HCEC 1CT (cell line): ENCODE measurements around the gene ELFN2.
"Not testable (repeated sequence)": the region's sequence is repeated elsewhere in the genome, so short reads cannot be mapped to it uniquely, and the experiment has no call there.

ENCODE experiments used
- DNase-seq: peaks from one replicate; pipeline ENCODE4 v3.0.0-alpha.2; 2017

The ELFN2 gene

DNA sequence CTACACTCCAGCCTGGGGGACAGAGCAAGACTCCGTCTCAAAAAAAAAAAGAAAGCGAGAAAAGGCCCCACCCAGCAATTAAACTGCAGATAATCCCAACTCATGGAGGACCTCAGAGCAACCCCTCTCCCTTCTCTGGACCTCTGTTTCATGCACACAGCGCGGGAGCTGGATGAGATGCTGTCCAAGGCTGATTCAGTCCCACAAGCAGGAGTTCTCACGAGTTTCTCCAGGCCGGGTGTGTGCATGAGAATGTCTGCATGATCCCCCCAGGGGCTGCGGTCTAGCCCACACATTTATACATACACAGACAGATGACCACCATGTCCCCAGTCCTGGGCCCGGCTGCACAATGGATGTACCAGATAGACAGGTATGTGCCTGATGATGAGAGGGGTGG is 19.4 kb downstream of the ELFN2 start:
- no peak for DNase-seq

- no peak for DNase-seq
Observed at GRCh38 chr22:37406441-37407235, 20.6 kb downstream of the ELFN2 start.

GRCh38 chr22:37404091-37404490 is 23.2 kb downstream of the ELFN2 start:
- DNase-seq, result no peak

- no peak for DNase-seq
Observed at GRCh38 chr22:37403267-37403960, 23.9 kb downstream of the ELFN2 start.

- no peak for DNase-seq
Observed at GRCh38 chr22:37402184-37402506, 25.1 kb downstream of the ELFN2 start.

DNA sequence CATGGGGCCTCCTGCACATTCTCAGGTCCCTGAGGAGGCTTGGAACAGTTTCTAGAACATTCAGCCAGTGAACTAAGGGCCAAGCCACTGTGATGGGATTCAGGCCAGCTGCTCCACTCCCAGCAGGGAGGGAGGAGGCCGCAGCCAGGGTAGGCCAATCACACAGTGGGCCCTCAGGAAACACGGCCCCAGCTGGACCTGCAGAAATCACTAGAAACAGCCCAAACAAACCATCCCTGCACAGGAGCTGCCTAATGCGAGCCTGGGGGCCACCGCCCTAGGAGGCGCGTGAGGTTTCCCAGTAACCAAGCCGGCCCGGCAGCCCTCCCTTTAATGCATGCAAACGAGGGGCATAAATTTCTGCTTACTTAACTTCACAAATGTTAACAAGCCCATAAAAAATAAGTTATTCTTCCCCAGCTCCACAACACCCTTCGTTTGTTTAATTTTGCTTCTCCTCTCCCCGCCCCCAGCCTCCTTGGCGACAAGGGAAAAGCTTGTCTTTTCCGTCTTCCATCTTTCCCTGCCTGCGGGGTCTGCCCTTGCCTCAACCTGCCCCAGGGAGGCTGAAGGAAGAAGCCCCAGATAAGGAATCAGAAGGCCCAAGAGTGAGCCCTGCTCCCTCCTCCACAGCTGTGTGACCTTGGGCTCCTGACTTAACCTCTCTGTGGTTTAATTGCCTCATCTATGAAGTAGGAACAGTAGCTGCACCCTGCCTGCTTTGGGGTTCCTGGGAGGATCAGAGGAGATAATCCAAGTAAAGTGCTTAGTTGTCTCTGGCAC is 25.7 kb downstream of the ELFN2 start:
- DNase-seq, result no peak

- no peak for DNase-seq
Observed at GRCh38 chr22:37400719-37401118, 26.6 kb downstream of the ELFN2 start.

GRCh38 chr22:37399457-37399856 is 27.8 kb downstream of the ELFN2 start:
- DNase-seq, result not testable (repeated sequence)

- DNase-seq, result no peak
Observed at GRCh38 chr22:37397226-37397625, 30.1 kb downstream of the ELFN2 start.

- DNase-seq, result no peak
Observed at GRCh38 chr22:37396488-37397084, 30.7 kb downstream of the ELFN2 start.

DNA sequence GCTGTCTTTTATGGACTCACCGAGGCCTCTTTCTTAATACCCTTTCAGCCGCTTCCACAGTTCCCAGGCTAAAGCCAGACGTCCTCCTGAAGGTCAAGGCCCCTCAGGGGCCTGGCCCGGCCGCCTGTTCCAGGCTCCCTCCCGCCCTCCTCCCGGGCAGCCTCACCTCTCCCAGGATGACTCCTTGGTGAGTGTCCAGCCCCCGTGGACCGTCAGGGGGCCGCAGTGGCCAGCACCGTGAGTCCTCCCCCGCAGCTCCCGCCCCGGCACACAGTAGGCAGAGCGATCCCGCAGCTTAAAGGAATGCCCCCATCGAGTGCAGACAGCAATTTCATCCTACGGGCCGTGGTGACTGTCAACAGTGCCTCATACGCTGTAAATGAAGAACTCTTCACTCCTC is 32.9 kb downstream of the ELFN2 start:
- no peak for DNase-seq

- no peak for DNase-seq
Observed at GRCh38 chr22:37393746-37394145, 33.5 kb downstream of the ELFN2 start.

- DNase-seq, result no peak
Observed at GRCh38 chr22:37392721-37393328, 34.5 kb downstream of the ELFN2 start.

DNA sequence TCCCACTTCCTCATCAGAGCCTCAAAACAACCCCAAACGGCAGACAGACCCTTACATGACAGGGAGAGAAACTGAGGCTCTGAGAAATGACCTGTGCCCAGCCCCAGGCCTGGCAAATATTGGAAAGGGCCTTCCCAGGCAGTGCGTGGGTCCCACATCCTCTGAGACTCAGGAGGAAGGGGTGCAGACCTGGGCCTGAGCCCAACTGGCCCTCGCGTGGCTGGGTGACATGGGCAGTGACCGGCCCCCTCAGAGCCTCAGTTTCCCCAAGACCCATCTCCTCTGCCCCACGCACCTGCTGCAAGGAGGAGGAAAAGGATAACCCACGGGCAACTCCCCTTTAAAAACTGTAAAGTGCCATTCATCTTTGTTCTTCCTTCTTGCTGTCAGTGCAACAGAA is 35.6 kb downstream of the ELFN2 start:
- DNase-seq, result no peak

DNA sequence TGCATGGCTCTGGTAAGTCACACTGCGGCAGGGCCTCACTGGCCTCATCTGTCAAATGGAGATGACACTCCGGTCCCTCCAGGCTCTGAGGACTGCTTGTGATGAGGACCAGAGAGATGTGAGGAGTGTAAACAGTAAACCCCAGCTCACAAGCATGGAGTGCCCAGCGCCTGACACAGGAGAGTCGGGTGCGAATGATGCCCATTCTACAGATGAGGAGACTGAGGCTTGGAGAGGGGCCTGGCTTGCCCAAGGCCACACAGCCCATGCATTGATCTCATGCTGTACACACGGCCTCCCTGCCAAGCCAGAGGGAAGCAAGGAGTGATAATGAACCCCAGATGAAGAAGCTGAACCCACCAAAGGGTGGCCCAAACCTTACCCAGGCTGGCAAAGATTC is 37.2 kb downstream of the ELFN2 start:
- DNase-seq, result no peak

GRCh38 chr22:37388538-37388937 is 38.7 kb downstream of the ELFN2 start:
- DNase-seq, result no peak

DNA sequence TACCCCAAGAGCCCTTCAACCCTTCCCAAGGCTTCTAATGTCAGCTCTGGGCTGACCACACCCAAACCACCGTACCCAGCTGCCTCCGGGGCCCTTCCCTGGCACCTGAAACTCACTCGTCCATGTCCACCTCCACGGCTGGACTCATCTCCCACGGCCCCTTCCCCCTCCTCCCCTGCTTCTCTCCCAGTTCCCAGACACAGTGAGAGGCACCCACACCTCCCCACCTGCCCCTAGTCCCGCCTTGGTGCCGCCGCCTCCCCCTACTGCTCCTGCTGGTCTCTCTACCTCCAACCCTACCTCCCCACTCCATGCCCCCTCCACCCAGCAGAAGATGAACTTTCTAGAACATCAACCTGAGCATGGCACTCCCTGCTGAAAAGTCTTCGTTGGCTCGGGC is 39.5 kb downstream of the ELFN2 start:
- no peak for DNase-seq

GRCh38 chr22:37386441-37386840 is 40.8 kb downstream of the ELFN2 start:
- no peak for DNase-seq

DNA sequence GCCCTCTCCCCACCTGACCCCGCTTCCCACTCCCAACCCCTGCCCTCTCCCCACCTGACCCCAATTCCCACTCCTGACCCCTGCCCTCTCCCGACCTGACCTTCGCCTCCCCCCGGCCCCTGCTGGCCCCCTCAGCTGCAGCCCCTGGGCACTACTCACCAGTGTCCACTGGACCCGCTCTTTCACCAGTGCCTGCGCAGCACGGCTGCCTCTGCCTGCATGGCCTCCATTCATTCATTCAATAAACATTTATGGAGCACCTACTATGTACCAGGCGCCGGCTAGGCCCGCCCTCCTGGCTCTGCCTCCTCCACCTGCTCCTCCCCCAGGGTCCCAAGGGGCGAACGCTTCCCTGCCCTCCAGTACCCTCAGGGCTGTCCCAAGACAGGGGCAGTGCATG is 42.6 kb downstream of the ELFN2 start:
- DNase-seq, result no peak

- no peak for DNase-seq
Observed at GRCh38 chr22:37383341-37383740, 43.9 kb downstream of the ELFN2 start.

GRCh38 chr22:37381489-37381888 is 45.8 kb downstream of the ELFN2 start:
- DNase-seq, result no peak

DNA sequence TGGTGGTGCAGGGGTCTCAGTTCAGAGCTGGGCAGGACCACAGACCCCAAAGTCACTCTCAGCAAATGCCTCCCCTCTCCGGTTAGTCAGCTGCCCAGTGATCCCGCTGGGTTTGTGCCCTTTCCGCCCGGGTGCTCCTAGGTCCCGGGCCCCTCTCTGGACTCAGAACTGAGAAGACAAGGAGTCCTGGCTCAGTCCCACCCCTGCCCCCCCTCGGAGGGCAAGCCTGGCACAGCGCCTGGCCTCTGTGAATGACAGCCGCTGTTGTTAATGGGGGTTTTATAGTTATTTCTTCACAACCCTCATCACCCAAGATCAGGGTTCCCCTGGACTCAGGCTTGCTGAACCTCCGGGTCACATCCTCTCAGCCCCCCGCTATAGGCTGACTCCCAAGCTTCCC is 47.6 kb downstream of the ELFN2 start:
- no peak for DNase-seq

DNA sequence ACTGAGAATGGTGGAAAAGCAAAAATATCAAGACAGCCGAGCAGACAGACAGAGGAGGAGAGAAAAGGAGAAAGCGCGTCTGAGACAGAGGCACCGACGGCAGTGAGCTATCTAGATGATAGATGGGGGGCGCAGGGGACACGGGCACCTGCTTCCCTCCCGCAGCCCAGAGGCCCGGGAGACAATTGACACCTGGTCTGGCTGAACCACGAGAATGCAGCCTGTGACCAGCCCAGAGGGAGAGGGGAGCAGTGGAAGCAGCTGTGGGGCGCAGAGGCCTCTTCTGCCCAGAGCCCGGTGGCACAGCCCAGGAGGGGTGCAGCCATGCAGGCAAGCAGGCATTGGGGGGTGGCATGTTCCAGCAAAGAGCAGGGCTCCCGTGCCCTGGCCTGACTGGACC is 48.2 kb downstream of the ELFN2 start:
- no peak for DNase-seq
